Immature natural killer cell (primary cell): Measurements from ENCODE around the gene CSF1. TPM values are rescaled to one million over a fixed set of nuclear protein-coding genes. Genes with fewer than 3 reads are reported as not detected.
"Not testable (repeated sequence)": the region's sequence is repeated elsewhere in the genome, so short reads cannot be mapped to it uniquely, and the experiment has no call there.

Source experiments
- DNase-seq, 3 donors: peaks; one replicate each; pipeline ENCODE4 v3.0.0; 2022; ENCODE audit warnings: mixed read lengths in 1 of 3
- H3K27ac Mint-ChIP-seq, 6 donors: one replicate each; pipeline ENCODE4 v1.8.0; 2020; ENCODE audit warnings: mixed read lengths in 6 of 6, mild to moderate bottlenecking in 5 of 6, inconsistent platforms in 4 of 6, moderate library complexity in 3 of 6
- H3K27me3 Mint-ChIP-seq, 3 donors: one replicate each; pipeline ENCODE4 v1.8.0; 2020 to 2021; ENCODE audit warnings: low read depth in 3 of 3, mild to moderate bottlenecking in 3 of 3, mixed read lengths in 3 of 3, moderate library complexity in 3 of 3, inconsistent platforms in 1 of 3
- H3K36me3 Mint-ChIP-seq, 3 donors: one replicate each; pipeline ENCODE4 v1.8.0; 2020; ENCODE audit warnings: mixed read lengths in 3 of 3, inconsistent platforms in 2 of 3, mild to moderate bottlenecking in 2 of 3
- H3K4me1 Mint-ChIP-seq, 2 donors: one replicate each; pipeline ENCODE4 v1.8.0; 2020; ENCODE audit warnings: inconsistent platforms in 2 of 2, mild to moderate bottlenecking in 2 of 2, mixed read lengths in 2 of 2, moderate library complexity in 1 of 2
- H3K4me3 Mint-ChIP-seq, 5 donors: one replicate each; pipeline ENCODE4 v1.8.0; 2020; ENCODE audit warnings: mild to moderate bottlenecking in 5 of 5, mixed read lengths in 5 of 5, inconsistent platforms in 3 of 5, moderate library complexity in 3 of 5
- H3K9me3 Mint-ChIP-seq, 6 donors: one replicate each; pipeline ENCODE4 v1.8.0; 2020; ENCODE audit warnings: mild to moderate bottlenecking in 6 of 6, mixed read lengths in 6 of 6, inconsistent platforms in 4 of 6, moderate library complexity in 3 of 6
- polyA plus RNA-seq, 3 donors: library from polyadenylated mRNA; unstranded; fragments of 300-500 nt; fragmentation: Illumina TruSeq; gene quantifications; one replicate each; pipeline ENCODE4 v1.2.3, GENCODE V29; 2021

Gene CSF1
- polyA plus RNA-seq, 3 donors from 2014 or later, result 0.55 to 0.97 (median 0.65) TPM

GRCh38 chr1:109933856-109934711 lies 23.4 kb downstream of the CSF1 start:
- H3K9me3 Mint-ChIP-seq, result peaks cover 6 to 26% (median 18%) of the 10 kb centered on the region in 6 donors
- peaks cover 6 to 14% of the 10 kb centered on the region in 2 donors for H3K4me1 Mint-ChIP-seq
- peaks cover 0 to 6% (median 3%) of the 10 kb centered on the region in 3 donors for H3K27me3 Mint-ChIP-seq
- peak in 2 of 3 donors; percentile 14 to 26 for DNase-seq
- peak overlapping the region in 1 of 6 donors; percentile 35 for H3K27ac Mint-ChIP-seq
- H3K36me3 Mint-ChIP-seq, result peaks cover 3 to 10% (median 4%) of the 10 kb centered on the region in 3 donors
- peak overlapping the region in 2 of 5 donors; percentile 14 to 28 for H3K4me3 Mint-ChIP-seq

GRCh38 chr1:109935451-109935900 lies 24.8 kb downstream of the CSF1 start:
- H3K27ac Mint-ChIP-seq, result no peak overlapping the region
- peaks cover 6 to 33% (median 20%) of the 10 kb centered on the region in 6 donors for H3K9me3 Mint-ChIP-seq
- peaks cover 6 to 14% of the 10 kb centered on the region in 2 donors for H3K4me1 Mint-ChIP-seq
- H3K27me3 Mint-ChIP-seq, result peaks cover 2 to 6% (median 3%) of the 10 kb centered on the region in 3 donors
- DNase-seq, result no peak
- no peak overlapping the region for H3K4me3 Mint-ChIP-seq
- peaks cover 3 to 10% (median 4%) of the 10 kb centered on the region in 3 donors for H3K36me3 Mint-ChIP-seq

- H3K27ac Mint-ChIP-seq, result no peak overlapping the region
- H3K27me3 Mint-ChIP-seq, result peaks cover 2 to 6% (median 3%) of the 10 kb centered on the region in 3 donors
- no peak overlapping the region for H3K4me3 Mint-ChIP-seq
- no peak for DNase-seq
- H3K4me1 Mint-ChIP-seq, result peaks cover 6 to 14% of the 10 kb centered on the region in 2 donors
- peaks cover 6 to 33% (median 20%) of the 10 kb centered on the region in 6 donors for H3K9me3 Mint-ChIP-seq
- H3K36me3 Mint-ChIP-seq, result peaks cover 3 to 10% (median 4%) of the 10 kb centered on the region in 3 donors
These were observed 27.1 kb downstream of the CSF1 start for GRCh38 chr1:109937738-109938137.

GRCh38 chr1:109938556-109938955 lies 27.9 kb downstream of the CSF1 start:
- H3K27me3 Mint-ChIP-seq, result peaks cover 2 to 6% (median 5%) of the 10 kb centered on the region in 3 donors
- peaks cover 3 to 10% (median 4%) of the 10 kb centered on the region in 3 donors for H3K36me3 Mint-ChIP-seq
- no peak overlapping the region for H3K27ac Mint-ChIP-seq
- DNase-seq, result no peak
- H3K9me3 Mint-ChIP-seq, result peaks cover 6 to 33% (median 20%) of the 10 kb centered on the region in 6 donors
- H3K4me1 Mint-ChIP-seq, result peaks cover 6 to 13% of the 10 kb centered on the region in 2 donors
- no peak overlapping the region for H3K4me3 Mint-ChIP-seq

- Mint-ChIP-seq H3K4me3 (no peak overlapping the region), H3K36me3 (peaks cover 0 to 5% (median 4%) of the 10 kb centered on the region in 3 donors), H3K27me3 (peaks cover 4 to 5% (median 4%) of the 10 kb centered on the region in 3 donors), H3K27ac (no peak overlapping the region), H3K4me1 (peaks cover 7 to 12% of the 10 kb centered on the region in 2 donors), H3K9me3 (peaks cover 4 to 22% (median 12%) of the 10 kb centered on the region in 6 donors)
- DNase-seq, result no peak
These were observed 31.8 kb downstream of the CSF1 start for GRCh38 chr1:109942434-109942833.

GRCh38 chr1:109944541-109944940 lies 33.9 kb downstream of the CSF1 start:
- no peak overlapping the region for H3K27ac Mint-ChIP-seq
- H3K36me3 Mint-ChIP-seq, result no peaks in the 10 kb centered on the region
- peaks cover 7 to 12% of the 10 kb centered on the region in 2 donors for H3K4me1 Mint-ChIP-seq
- H3K9me3 Mint-ChIP-seq, result peaks cover 0 to 2% (median under 1%) of the 10 kb centered on the region in 6 donors
- H3K27me3 Mint-ChIP-seq, result peaks cover 2 to 7% (median 3%) of the 10 kb centered on the region in 3 donors
- no peak overlapping the region for H3K4me3 Mint-ChIP-seq
- DNase-seq, result no peak

- no peak overlapping the region for H3K27ac Mint-ChIP-seq
These were observed 35.9 kb downstream of the CSF1 start for GRCh38 chr1:109946511-109946910.

GRCh38 chr1:109947582-109948284 lies 37.1 kb downstream of the CSF1 start:
- DNase-seq, result no peak
- Mint-ChIP-seq H3K27ac (no peak overlapping the region), H3K9me3 (peaks cover 0 to 2% (median 0%) of the 10 kb centered on the region in 6 donors), H3K4me3 (no peak overlapping the region), H3K27me3 (peaks cover 2 to 7% (median 3%) of the 10 kb centered on the region in 3 donors), H3K4me1 (peaks cover 7 to 12% of the 10 kb centered on the region in 2 donors), H3K36me3 (no peaks in the 10 kb centered on the region)

More at GRCh38 chr1:109946511-109946910, 35.9 kb downstream of the CSF1 start:
- Mint-ChIP-seq H3K4me3 (no peak overlapping the region), H3K27me3 (peaks cover 2 to 7% (median 3%) of the 10 kb centered on the region in 3 donors), H3K36me3 (no peaks in the 10 kb centered on the region), H3K4me1 (peaks cover 7 to 12% of the 10 kb centered on the region in 2 donors), H3K9me3 (peaks cover 0 to 2% (median 0%) of the 10 kb centered on the region in 6 donors)
- no peak for DNase-seq

GRCh38 chr1:109948285-109948630 lies 37.6 kb downstream of the CSF1 start:
- no peak for DNase-seq

GRCh38 chr1:109950038-109950437 lies 39.4 kb downstream of the CSF1 start:
- no peak overlapping the region for H3K4me3 Mint-ChIP-seq
- H3K9me3 Mint-ChIP-seq, result no peaks in the 10 kb centered on the region
- peaks cover under 1 to 2% of the 10 kb centered on the region in 2 donors for H3K4me1 Mint-ChIP-seq
- H3K36me3 Mint-ChIP-seq, result no peaks in the 10 kb centered on the region
- H3K27me3 Mint-ChIP-seq, result peaks cover 0 to 4% (median 3%) of the 10 kb centered on the region in 3 donors
- DNase-seq, result no peak
- no peak overlapping the region for H3K27ac Mint-ChIP-seq

More at GRCh38 chr1:109948285-109948630, 37.6 kb downstream of the CSF1 start:
- Mint-ChIP-seq H3K4me1 (peaks cover 7 to 12% of the 10 kb centered on the region in 2 donors), H3K27ac (no peak overlapping the region), H3K36me3 (no peaks in the 10 kb centered on the region), H3K9me3 (peaks cover 0 to 2% (median 0%) of the 10 kb centered on the region in 6 donors), H3K4me3 (no peak overlapping the region), H3K27me3 (peaks cover 2 to 5% (median 3%) of the 10 kb centered on the region in 3 donors)

GRCh38 chr1:109950509-109950908 lies 39.9 kb downstream of the CSF1 start:
- DNase-seq, result no peak
- Mint-ChIP-seq H3K27ac (no peak overlapping the region), H3K36me3 (no peaks in the 10 kb centered on the region), H3K9me3 (no peaks in the 10 kb centered on the region), H3K27me3 (peaks cover 2 to 5% (median 3%) of the 10 kb centered on the region in 3 donors), H3K4me3 (no peak overlapping the region), H3K4me1 (no peaks in the 10 kb centered on the region)

GRCh38 chr1:109951501-109951900 lies 40.9 kb downstream of the CSF1 start:
- not testable (repeated sequence) for H3K9me3 Mint-ChIP-seq, H3K36me3 Mint-ChIP-seq, H3K4me1 Mint-ChIP-seq, H3K27ac Mint-ChIP-seq, DNase-seq, H3K4me3 Mint-ChIP-seq, H3K27me3 Mint-ChIP-seq

- H3K27ac Mint-ChIP-seq, result no peak overlapping the region
- no peak for DNase-seq
- no peaks in the 10 kb centered on the region for H3K4me1 Mint-ChIP-seq
- peaks cover 0 to 5% (median 5%) of the 10 kb centered on the region in 3 donors for H3K27me3 Mint-ChIP-seq
- no peaks in the 10 kb centered on the region for H3K9me3 Mint-ChIP-seq
- H3K36me3 Mint-ChIP-seq, result no peaks in the 10 kb centered on the region
- H3K4me3 Mint-ChIP-seq, result no peak overlapping the region
These were observed 43.4 kb downstream of the CSF1 start for GRCh38 chr1:109954041-109954512.
